ENCODE data around the gene BMP5.
A peak's percentile ranks its signal among the peaks of the same experiment; 100 is the strongest.

The BMP5 gene

GRCh38 chr6:55866128-55866527, 9.3 kb downstream of the BMP5 start:
- TF ChIP-seq CTCF (IDR thresholded peaks at IDR 0.05; ENCODE audit: low read depth, low read length), result no peak
- H3K4me3 ChIP-seq (replicated peaks in 1 of 2; ENCODE audit: low read depth in 2 of 2, low read length in 2 of 2), result no peak overlapping the region
- no peak for DNase-seq (ENCODE audit: low read depth in 2 of 2)

- no peak overlapping the region for H3K4me3 ChIP-seq (replicated peaks in 1 of 2; ENCODE audit: low read depth in 2 of 2, low read length in 2 of 2)
- TF ChIP-seq CTCF (IDR thresholded peaks at IDR 0.05; ENCODE audit: low read depth, low read length), result no peak
- no peak for DNase-seq (ENCODE audit: low read depth in 2 of 2)
These were observed 22.1 kb downstream of the BMP5 start for GRCh38 chr6:55853008-55854001.

GRCh38 chr6:55841341-55841740, 34.0 kb downstream of the BMP5 start:
- H3K4me3 ChIP-seq (replicated peaks in 1 of 2; ENCODE audit: low read depth in 2 of 2, low read length in 2 of 2), result no peak overlapping the region
- no peak for TF ChIP-seq CTCF (IDR thresholded peaks at IDR 0.05; ENCODE audit: low read depth, low read length)
- DNase-seq (ENCODE audit: low read depth in 2 of 2), result no peak

GRCh38 chr6:55839080-55839479, 36.3 kb downstream of the BMP5 start:
- no peak overlapping the region for H3K4me3 ChIP-seq (replicated peaks in 1 of 2; ENCODE audit: low read depth in 2 of 2, low read length in 2 of 2)
- no peak for TF ChIP-seq CTCF (IDR thresholded peaks at IDR 0.05; ENCODE audit: low read depth, low read length)
- DNase-seq (ENCODE audit: low read depth in 2 of 2), result no peak

- no peak overlapping the region for H3K4me3 ChIP-seq (replicated peaks in 1 of 2; ENCODE audit: low read depth in 2 of 2, low read length in 2 of 2)
- no peak for TF ChIP-seq CTCF (IDR thresholded peaks at IDR 0.05; ENCODE audit: low read depth, low read length)
- no peak for DNase-seq (ENCODE audit: low read depth in 2 of 2)
These were observed 38.4 kb downstream of the BMP5 start for GRCh38 chr6:55836945-55837344.

- H3K4me3 ChIP-seq (replicated peaks in 1 of 2; ENCODE audit: low read depth in 2 of 2, low read length in 2 of 2), result no peak overlapping the region
- TF ChIP-seq CTCF (IDR thresholded peaks at IDR 0.05; ENCODE audit: low read depth, low read length), result no peak
- peak in 1 of 2 donors; percentile 49 for DNase-seq (ENCODE audit: low read depth in 2 of 2)
These were observed 38.9 kb downstream of the BMP5 start for GRCh38 chr6:55836481-55836880.
